Thoracic aorta (tissue), 2 donors: ENCODE data around the gene CDC42EP5. TPM values are rescaled to one million over a fixed set of nuclear protein-coding genes. Genes with fewer than 3 reads are reported as not detected.

ENCODE experiments used
- ATAC-seq: fragments of 150-250 bp; one replicate; pipeline ENCODE4 v1.8.0; 2017; ENCODE audit warnings: low read depth; ENCODE audit not compliant: insufficient number of reproducible peaks, low FRiP score
- DNase-seq: peaks from one replicate; pipeline ENCODE4 v3.0.0-alpha.2; 2020; ENCODE audit warnings: low spot score
- H3K27ac ChIP-seq, 2 donors: fragments of 200-600 bp; sonication (generic); 1 replicate in 1 of 2; 2 replicates in 1 of 2; pipeline ENCODE4 v1.5.1; 2016; ENCODE audit warnings: mild to moderate bottlenecking in 2 of 2, moderate library complexity in 2 of 2
- H3K27me3 ChIP-seq: fragments of 200-600 bp; sonication (generic); replicated peaks from 2 replicates; pipeline ENCODE4 v1.6.0; 2016; ENCODE audit warnings: mild to moderate bottlenecking; ENCODE audit not compliant: insufficient read depth
- H3K36me3 ChIP-seq: fragments of 200-600 bp; sonication (generic); one replicate; pipeline ENCODE4 v1.5.1; 2016
- H3K4me1 ChIP-seq, 2 donors: fragments of 200-600 bp; sonication (generic); 1 replicate in 1 of 2; 2 replicates in 1 of 2; pipeline versions ENCODE4 v1.5.1 to v1.6.0; 2016; ENCODE audit warnings: low read depth in 2 of 2, mild to moderate bottlenecking in 1 of 2; ENCODE audit not compliant: control insufficient read depth in 1 of 2
- H3K4me3 ChIP-seq: fragments of 200-600 bp; sonication (generic); 2 replicates; pipeline ENCODE4 v1.5.1; 2016; ENCODE audit warnings: mild to moderate bottlenecking
- H3K9me3 ChIP-seq: fragments of 200-600 bp; sonication (generic); 2 replicates; pipeline ENCODE4 v1.5.1; 2016
- CTCF ChIP-seq: fragments of 200-600 bp; sonication (generic); IDR thresholded peaks from one replicate; pipeline ENCODE4 v1.5.1; 2019; ENCODE audit warnings: antibody characterized with exemption
- total RNA-seq, 2 donors: library from RNA; depleted of rRNA; stranded (reverse); fragments of >200 nt; gene quantifications; one replicate each; pipeline versions ENCODE4 v1.1.0 to v1.2.3, GENCODE V29; 2016

Gene CDC42EP5
- 10 to 100 TPM; 41.2 to 55.9 TPM for total RNA-seq

- H3K36me3 ChIP-seq: no peaks in the 10 kb centered on the region
- H3K27me3 ChIP-seq: no peaks in the 10 kb centered on the region
These were observed at the start of gene CDC42EP5 for GRCh38 chr19:54473071-54473891. Gene CDC42EP5, minus strand, starts transcription at chr19:54473296. Its CDS starts 7,749 bp downstream, at chr19:54465547.

GRCh38 chr19:54521860-54522513 is 48.9 kb upstream of the CDC42EP5 start:
- no peaks in the 10 kb centered on the region for H3K4me1 ChIP-seq
- ATAC-seq: no peak
- DNase-seq: no peak
- TF ChIP-seq CTCF: no peak
- H3K9me3 ChIP-seq: no peaks in the 10 kb centered on the region
- no peak overlapping the region for H3K27ac ChIP-seq
- no peaks in the 10 kb centered on the region for H3K36me3 ChIP-seq
- H3K4me3 ChIP-seq: no peak overlapping the region
- H3K27me3 ChIP-seq: no peaks in the 10 kb centered on the region

More at GRCh38 chr19:54473071-54473891, at the start of gene CDC42EP5:
- no peak for DNase-seq
- Histone ChIP-seq H3K4me1 (peaks cover 3 to 24% of the 10 kb centered on the region in 2 donors), H3K4me3 (peak within 1 kb of the TSS; percentile 81), H3K9me3 (no peaks in the 10 kb centered on the region), H3K27ac (peak within 1 kb of the TSS; percentile 65 to 81)
- peak; percentile 80 for ATAC-seq
- no peak for TF ChIP-seq CTCF

- Histone ChIP-seq H3K4me1 (no peaks in the 10 kb centered on the region), H3K36me3 (no peaks in the 10 kb centered on the region), H3K4me3 (no peak overlapping the region), H3K9me3 (no peaks in the 10 kb centered on the region), H3K27ac (no peak overlapping the region), H3K27me3 (no peaks in the 10 kb centered on the region)
- no peak for DNase-seq
- no peak for TF ChIP-seq CTCF
- no peak for ATAC-seq
These were observed 48.1 kb upstream of the CDC42EP5 start for GRCh38 chr19:54521022-54521859.

- TF ChIP-seq CTCF: no peak
- no peak for ATAC-seq
- Histone ChIP-seq H3K9me3 (no peaks in the 10 kb centered on the region), H3K4me1 (no peaks in the 10 kb centered on the region), H3K27me3 (no peaks in the 10 kb centered on the region), H3K36me3 (no peaks in the 10 kb centered on the region), H3K4me3 (no peak overlapping the region), H3K27ac (no peak overlapping the region)
- no peak for DNase-seq
These were observed 45.7 kb upstream of the CDC42EP5 start for GRCh38 chr19:54518844-54519243.

GRCh38 chr19:54517483-54517882 is 44.4 kb upstream of the CDC42EP5 start:
- no peak for TF ChIP-seq CTCF
- no peak overlapping the region for H3K4me3 ChIP-seq
- H3K4me1 ChIP-seq: no peaks in the 10 kb centered on the region
- no peak for DNase-seq
- no peaks in the 10 kb centered on the region for H3K9me3 ChIP-seq
- no peaks in the 10 kb centered on the region for H3K27me3 ChIP-seq
- H3K27ac ChIP-seq: no peak overlapping the region
- no peak for ATAC-seq
- H3K36me3 ChIP-seq: no peaks in the 10 kb centered on the region
